Ishikawa (cell line): Measurements from ENCODE around the gene MFN2.

Experiments
- CEBPB ChIP-seq: IDR thresholded peaks from 2 replicates; pipeline ENCODE4 v1.6.1; 2012
- CREB1 ChIP-seq: IDR thresholded peaks from 2 replicates; pipeline ENCODE4 v1.6.1; 2012; ENCODE audit warnings: low read depth
- EGR1 ChIP-seq: IDR thresholded peaks from 2 replicates; pipeline ENCODE4 v1.6.1; 2012
- EP300 ChIP-seq: IDR thresholded peaks from 2 replicates; pipeline ENCODE4 v1.6.1; 2012; ENCODE audit warnings: borderline replicate concordance
- FOXM1 ChIP-seq: IDR thresholded peaks from 2 replicates; pipeline ENCODE4 v1.6.1; 2012; ENCODE audit warnings: low read depth, borderline replicate concordance
- NFIC ChIP-seq: IDR thresholded peaks from 2 replicates; pipeline ENCODE4 v1.6.1; 2012
- RAD21 ChIP-seq: IDR thresholded peaks from 2 replicates; pipeline ENCODE4 v1.6.1; 2012; ENCODE audit warnings: low read depth
- REST ChIP-seq: IDR thresholded peaks from 2 replicates; pipeline ENCODE4 v1.6.1; 2012; ENCODE audit warnings: low read depth, mild to moderate bottlenecking
- TAF1 ChIP-seq: IDR thresholded peaks from 2 replicates; pipeline ENCODE4 v1.6.1; 2012; ENCODE audit warnings: low read depth, mild to moderate bottlenecking
- TCF12 ChIP-seq: IDR thresholded peaks from 2 replicates; pipeline ENCODE4 v1.6.1; 2012; ENCODE audit warnings: low read depth
- TEAD4 ChIP-seq: IDR thresholded peaks from 2 replicates; pipeline ENCODE4 v1.6.1; 2012
- YY1 ChIP-seq: IDR thresholded peaks from 2 replicates; pipeline ENCODE4 v1.6.1; 2012; ENCODE audit warnings: low read depth
- ZBTB7A ChIP-seq: IDR thresholded peaks from 2 replicates; pipeline ENCODE4 v1.6.1; 2012; ENCODE audit warnings: low read depth
- TF ChIP-seq, protein P1 (sequence below): IDR thresholded peaks from 2 replicates; pipeline ENCODE4 v1.6.1; 2012
- TF ChIP-seq, protein P2 (sequence below): IDR thresholded peaks from 2 replicates; pipeline ENCODE4 v1.6.1; 2012

MFN2 gene

GRCh38 chr1:12012560-12013316, 32.5 kb downstream of the MFN2 start:
- TF ChIP-seq, protein P1, sequence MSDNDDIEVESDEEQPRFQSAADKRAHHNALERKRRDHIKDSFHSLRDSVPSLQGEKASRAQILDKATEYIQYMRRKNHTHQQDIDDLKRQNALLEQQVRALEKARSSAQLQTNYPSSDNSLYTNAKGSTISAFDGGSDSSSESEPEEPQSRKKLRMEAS, result no peak
- TF ChIP-seq CEBPB (no peak), TCF12 (no peak), RAD21 (no peak), TAF1 (no peak), NFIC (no peak), YY1 (no peak), EP300 (no peak), TEAD4 (no peak)
- TF ChIP-seq, protein P2, sequence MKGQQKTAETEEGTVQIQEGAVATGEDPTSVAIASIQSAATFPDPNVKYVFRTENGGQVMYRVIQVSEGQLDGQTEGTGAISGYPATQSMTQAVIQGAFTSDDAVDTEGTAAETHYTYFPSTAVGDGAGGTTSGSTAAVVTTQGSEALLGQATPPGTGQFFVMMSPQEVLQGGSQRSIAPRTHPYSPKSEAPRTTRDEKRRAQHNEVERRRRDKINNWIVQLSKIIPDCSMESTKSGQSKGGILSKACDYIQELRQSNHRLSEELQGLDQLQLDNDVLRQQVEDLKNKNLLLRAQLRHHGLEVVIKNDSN, result no peak

DNA sequence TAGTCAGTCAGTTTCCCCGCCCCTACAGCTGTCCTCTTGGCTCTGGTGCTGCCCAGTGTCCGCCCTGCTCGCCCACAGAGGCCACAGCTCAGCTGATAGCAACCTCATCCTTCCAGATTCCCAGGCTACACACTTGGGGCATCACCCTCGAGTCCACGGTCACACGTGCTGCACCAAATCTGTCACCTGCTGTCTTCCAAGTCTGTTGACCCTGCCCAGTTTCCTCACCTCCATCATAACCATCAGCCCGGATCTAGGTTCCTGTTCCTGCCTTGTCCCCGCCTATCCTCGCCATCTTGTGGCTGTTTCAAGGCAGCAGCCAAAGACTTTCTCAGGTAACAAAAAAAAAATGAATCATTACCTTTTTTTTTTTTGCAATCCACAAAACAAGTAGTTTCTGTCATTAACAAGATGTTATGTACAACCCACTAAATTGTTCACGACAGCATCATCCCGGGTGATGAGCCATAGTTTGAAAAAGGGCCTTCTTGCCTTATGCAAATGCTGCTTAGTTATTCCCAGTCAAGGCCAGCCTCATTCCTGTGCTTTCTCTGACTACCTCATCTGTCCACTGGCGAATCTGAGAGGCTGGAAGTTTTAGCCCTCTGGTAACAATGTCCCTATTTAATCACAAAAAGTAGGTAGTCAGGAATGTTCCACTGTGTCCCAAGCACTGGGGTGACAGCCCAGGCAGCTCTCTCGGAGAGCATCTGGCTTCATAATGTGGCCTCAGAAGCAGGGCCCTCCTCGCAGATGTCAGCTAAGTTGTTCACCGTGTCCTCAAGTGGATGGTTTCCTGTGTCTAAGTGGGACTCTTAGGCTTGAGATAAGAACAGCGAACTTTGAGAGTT, 34.1 kb downstream of the MFN2 start:
- TF ChIP-seq, protein P2, result no peak
- TF ChIP-seq TEAD4, result no peak
- no peak for TF ChIP-seq NFIC
- TF ChIP-seq EP300, result no peak
- no peak for TF ChIP-seq FOXM1
- no peak for TF ChIP-seq TCF12
- no peak for TF ChIP-seq RAD21
- TF ChIP-seq EGR1, result no peak
- TF ChIP-seq CEBPB, result no peak
- no peak for TF ChIP-seq YY1
- TF ChIP-seq ZBTB7A, result no peak
- no peak for TF ChIP-seq CREB1
- TF ChIP-seq TAF1, result no peak
- no peak for TF ChIP-seq REST
- TF ChIP-seq, protein P1, result no peak

DNA sequence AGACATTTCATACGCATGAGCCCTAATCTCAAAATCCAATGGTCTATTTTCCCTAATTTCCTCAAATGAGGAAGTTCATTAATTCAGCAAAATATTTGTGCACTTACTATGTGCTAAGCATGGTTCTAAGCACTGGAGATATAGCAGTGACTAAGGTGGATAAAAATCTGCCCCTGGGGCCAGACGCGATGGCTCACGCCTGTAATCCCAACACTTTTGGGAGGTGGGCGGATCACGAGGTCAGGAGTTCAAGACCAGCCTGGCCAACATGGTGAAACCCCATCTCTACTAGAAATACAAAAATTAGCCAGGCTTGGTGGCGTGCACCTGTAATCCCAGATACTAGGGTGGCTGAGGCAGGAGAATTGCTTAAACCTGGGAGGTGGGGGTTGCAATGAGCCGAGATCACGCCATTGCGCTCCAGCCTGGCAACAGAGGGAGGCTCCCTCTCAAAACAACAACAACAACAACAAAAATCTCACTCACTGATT, 34.8 kb downstream of the MFN2 start:
- TF ChIP-seq CREB1 (no peak), YY1 (no peak), CEBPB (no peak), NFIC (no peak), EGR1 (no peak), TAF1 (no peak), RAD21 (no peak), EP300 (no peak), ZBTB7A (no peak), FOXM1 (no peak), TCF12 (no peak), TEAD4 (no peak), REST (no peak)
- TF ChIP-seq, protein P2, result no peak
- TF ChIP-seq, protein P1, result no peak

GRCh38 chr1:12015499-12015898, 35.3 kb downstream of the MFN2 start:
- no peak for TF ChIP-seq NFIC
- no peak for TF ChIP-seq EP300
- TF ChIP-seq CEBPB, result no peak
- TF ChIP-seq YY1, result no peak
- no peak for TF ChIP-seq TAF1
- TF ChIP-seq EGR1, result no peak
- TF ChIP-seq REST, result no peak
- no peak for TF ChIP-seq CREB1
- TF ChIP-seq, protein P2, result no peak
- no peak for TF ChIP-seq TEAD4
- TF ChIP-seq RAD21, result no peak
- TF ChIP-seq TCF12, result no peak
- no peak for TF ChIP-seq FOXM1
- no peak for TF ChIP-seq ZBTB7A
- TF ChIP-seq, protein P1, result no peak
